ENCODE results near the gene ZNF718.
A peak's percentile ranks its signal among the peaks of the same experiment; 100 is the strongest.
"Not testable (repeated sequence)": the region's sequence is repeated elsewhere in the genome, so short reads cannot be mapped to it uniquely, and the experiment has no call there.

The ZNF718 gene

GRCh38 chr4:124275-125081 lies at the start of gene ZNF718:
Gene ZNF718, plus strand, starts transcription at chr4:124501. Its CDS starts 170 bp downstream, at chr4:124671.
- DNase-seq (ENCODE audit: low read depth in 3 of 3) = peak; percentile 78 to 90 (median 81)

- DNase-seq (ENCODE audit: low read depth in 3 of 3) = no peak
Measured at GRCh38 chr4:85951-86350, 38.4 kb upstream of the ZNF718 start.

GRCh38 chr4:86559-87324 lies 37.6 kb upstream of the ZNF718 start:
- not testable (repeated sequence) for DNase-seq (ENCODE audit: low read depth in 3 of 3)

- DNase-seq (ENCODE audit: low read depth in 3 of 3) = no peak
Measured at GRCh38 chr4:98386-98785, 25.9 kb upstream of the ZNF718 start.

- no peak for DNase-seq (ENCODE audit: low read depth in 3 of 3)
Measured at GRCh38 chr4:99863-100262, 24.4 kb upstream of the ZNF718 start.

GRCh38 chr4:107083-107443 lies 17.2 kb upstream of the ZNF718 start:
- DNase-seq (ENCODE audit: low read depth in 3 of 3) = no peak

GRCh38 chr4:107444-108429 lies 16.6 kb upstream of the ZNF718 start:
- no peak for DNase-seq (ENCODE audit: low read depth in 3 of 3)

- DNase-seq (ENCODE audit: low read depth in 3 of 3) = no peak
Measured at GRCh38 chr4:112771-113170, 11.5 kb upstream of the ZNF718 start.

- DNase-seq (ENCODE audit: low read depth in 3 of 3) = no peak
Measured at GRCh38 chr4:113732-114131, 10.6 kb upstream of the ZNF718 start.

GRCh38 chr4:114149-114548 lies 10.2 kb upstream of the ZNF718 start:
- DNase-seq (ENCODE audit: low read depth in 3 of 3) = no peak

GRCh38 chr4:116499-116898 lies 7.8 kb upstream of the ZNF718 start:
- no peak for DNase-seq (ENCODE audit: low read depth in 3 of 3)

GRCh38 chr4:120616-121015 lies 3.7 kb upstream of the ZNF718 start:
- DNase-seq (ENCODE audit: low read depth in 3 of 3) = no peak

GRCh38 chr4:121408-122084 lies 2.8 kb upstream of the ZNF718 start:
- no peak for DNase-seq (ENCODE audit: low read depth in 3 of 3)

GRCh38 chr4:123922-124274 lies 403 bp upstream of the ZNF718 start:
- not testable (repeated sequence) for DNase-seq (ENCODE audit: low read depth in 3 of 3)

GRCh38 chr4:125091-125771 lies 930 bp downstream of the ZNF718 start:
- peak in 1 of 3 experiments; percentile 13 for DNase-seq (ENCODE audit: low read depth in 3 of 3)

GRCh38 chr4:125833-126232 lies 1.5 kb downstream of the ZNF718 start:
- no peak for DNase-seq (ENCODE audit: low read depth in 3 of 3)

GRCh38 chr4:132483-132882 lies 8.2 kb downstream of the ZNF718 start:
- no peak for DNase-seq (ENCODE audit: low read depth in 3 of 3)

- DNase-seq (ENCODE audit: low read depth in 3 of 3) = no peak
Measured at GRCh38 chr4:138935-139334, 14.6 kb downstream of the ZNF718 start.

GRCh38 chr4:139691-140090 lies 15.4 kb downstream of the ZNF718 start:
- no peak for DNase-seq (ENCODE audit: low read depth in 3 of 3)

GRCh38 chr4:146621-147020 lies 22.3 kb downstream of the ZNF718 start:
- no peak for DNase-seq (ENCODE audit: low read depth in 3 of 3)

GRCh38 chr4:147233-147632 lies 22.9 kb downstream of the ZNF718 start:
- DNase-seq (ENCODE audit: low read depth in 3 of 3) = no peak
